AG09319 (cell line): Measurements from ENCODE around the gene KRI1.
A peak's percentile ranks its signal among the peaks of the same experiment; 100 is the strongest.
"Not testable (repeated sequence)": the region's sequence is repeated elsewhere in the genome, so short reads cannot be mapped to it uniquely, and the experiment has no call there.

ENCODE experiments used
- DNase-seq: peaks from one replicate; pipeline ENCODE4 v3.0.0-alpha.2; 2010; ENCODE audit warnings: low read depth; ENCODE audit errors: extremely low read depth
- CTCF ChIP-seq: IDR thresholded peaks from 2 replicates; pipeline ENCODE4 v1.5.1; 2011; ENCODE audit warnings: low read depth, mild to moderate bottlenecking, inconsistent platforms, low read length, moderate library complexity

The KRI1 gene

GRCh38 chr19:10586396-10586795 lies 20.6 kb upstream of the KRI1 start:
- DNase-seq, result no peak
- no peak for TF ChIP-seq CTCF

GRCh38 chr19:10583036-10583776 lies 17.4 kb upstream of the KRI1 start:
- TF ChIP-seq CTCF, result no peak
- no peak for DNase-seq

GRCh38 chr19:10582091-10582490 lies 16.3 kb upstream of the KRI1 start:
- no peak for TF ChIP-seq CTCF
- DNase-seq, result no peak

- DNase-seq, result peak; percentile 82
- peak; percentile 100 for TF ChIP-seq CTCF
Observed at GRCh38 chr19:10580979-10581631, 15.3 kb upstream of the KRI1 start.

- DNase-seq, result no peak
- no peak for TF ChIP-seq CTCF
Observed at GRCh38 chr19:10577951-10578350, 12.1 kb upstream of the KRI1 start.

- DNase-seq, result no peak
- no peak for TF ChIP-seq CTCF
Observed at GRCh38 chr19:10575011-10575716, 9.4 kb upstream of the KRI1 start.

- no peak for TF ChIP-seq CTCF
- DNase-seq, result no peak
Observed at GRCh38 chr19:10574462-10574861, 8.7 kb upstream of the KRI1 start.

- not testable (repeated sequence) for DNase-seq
Observed at GRCh38 chr19:10573793-10574192, 8.0 kb upstream of the KRI1 start.
